ENCODE measurements around the gene PDE6C. TPM values are rescaled to one million over a fixed set of nuclear protein-coding genes. Genes with fewer than 3 reads are reported as not detected.

The PDE6C gene
- total RNA-seq, 1 donor from 2014 or later, result not detected

DNA sequence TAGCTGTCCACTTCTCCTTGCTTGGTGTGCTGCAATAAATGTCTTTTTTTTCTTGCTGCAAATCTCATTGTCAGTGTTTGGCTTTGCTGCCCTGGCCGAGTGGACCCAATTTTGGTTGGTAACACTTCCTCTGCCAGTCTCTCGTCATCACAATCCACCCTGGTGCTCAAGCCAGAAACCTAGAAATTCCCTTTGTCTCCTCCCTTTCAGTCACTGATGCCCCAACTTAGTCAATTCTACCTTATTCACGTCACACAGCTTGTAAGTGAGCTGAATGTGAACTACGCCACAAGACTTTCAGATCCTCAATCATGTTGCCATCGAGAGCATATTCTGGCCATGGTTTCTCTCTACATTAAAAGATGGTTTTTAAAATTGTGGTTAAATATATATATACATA is 103.0 kb downstream of the PDE6C start:
- Histone ChIP-seq H3K27ac (ENCODE audit: low read depth, low read length) (no peak overlapping the region), H2AFZ (ENCODE audit: low read depth, low read length) (no peak overlapping the region), H3K4me3 (ENCODE audit: insufficient read depth, low read depth, low read length) (no peak overlapping the region), H3K4me2 (ENCODE audit: low read length) (no peak overlapping the region), H3K9me3 (ENCODE audit: insufficient read depth, low read depth, low read length) (no peaks in the 10 kb centered on the region), H3K4me1 (ENCODE audit: insufficient read depth, low read length) (no peaks in the 10 kb centered on the region), H3K36me3 (ENCODE audit: insufficient read depth, low read length) (no peaks in the 10 kb centered on the region), H4K20me1 (ENCODE audit: insufficient read depth, low read length) (no peaks in the 10 kb centered on the region), H3K79me2 (ENCODE audit: insufficient read depth, low read length) (no peaks in the 10 kb centered on the region), H3K9ac (ENCODE audit: low read length) (no peak overlapping the region), H3K27me3 (ENCODE audit: insufficient read depth, low read length) (peaks cover 7% of the 10 kb centered on the region)
- Mint-ChIP-seq H3K4me3 (ENCODE audit: unreplicated experiment) (no peak overlapping the region), H3K4me1 (ENCODE audit: low read depth, unreplicated experiment) (peaks cover 2% of the 10 kb centered on the region), H3K27me3 (ENCODE audit: low read depth, unreplicated experiment) (no peaks in the 10 kb centered on the region), H3K9me3 (ENCODE audit: unreplicated experiment) (no peaks in the 10 kb centered on the region), H3K36me3 (ENCODE audit: low read depth, unreplicated experiment) (no peaks in the 10 kb centered on the region), H3K27ac (ENCODE audit: unreplicated experiment) (no peak overlapping the region)
- DNase-seq (ENCODE audit: low read depth) (no peak), FAIRE-seq (no peak)
- TF ChIP-seq EZH2 (IDR thresholded peaks at IDR 0.05; ENCODE audit: insufficient read depth, low read length), result no peak
- TF ChIP-seq CTCF (IDR thresholded peaks at IDR 0.05; ENCODE audit: insufficient read depth, low read depth, low read length), result no peak

Other genes with a start within 250 kb of the PDE6C start
- gene MYOF, start 130.2 kb upstream of the PDE6C start, total RNA-seq, result 299 and 306 TPM in 2 replicates
- gene CEP55, start 115.9 kb upstream of the PDE6C start, total RNA-seq, result 2.0 and 3.7 TPM in 2 replicates
- not detected in 2 replicates for gene FFAR4, start 45.9 kb upstream of the PDE6C start, total RNA-seq
- 0.27 and 0.36 TPM in 2 replicates for gene RBP4, start 11.3 kb upstream of the PDE6C start, total RNA-seq
- gene FRA10AC1, start 90.1 kb downstream of the PDE6C start, total RNA-seq, result 10.6 and 13.2 TPM in 2 replicates
- 0.41 and 2.0 TPM in 2 replicates for gene LGI1, start 145.4 kb downstream of the PDE6C start, total RNA-seq